GM10266 (cell line): ENCODE measurements around the gene PUS1.

Experiments used
- DNase-seq: peaks from one replicate; pipeline ENCODE4 v3.0.0; 2012; ENCODE audit errors: extremely low spot score
- TF ChIP-seq, protein P1 (sequence below): IDR thresholded peaks from 2 replicates; pipeline ENCODE4 v1.5.1; 2012; ENCODE audit warnings: mild to moderate bottlenecking, low read depth; ENCODE audit not compliant: control insufficient read depth, insufficient read depth; ENCODE audit errors: missing control alignments

Gene PUS1

DNA sequence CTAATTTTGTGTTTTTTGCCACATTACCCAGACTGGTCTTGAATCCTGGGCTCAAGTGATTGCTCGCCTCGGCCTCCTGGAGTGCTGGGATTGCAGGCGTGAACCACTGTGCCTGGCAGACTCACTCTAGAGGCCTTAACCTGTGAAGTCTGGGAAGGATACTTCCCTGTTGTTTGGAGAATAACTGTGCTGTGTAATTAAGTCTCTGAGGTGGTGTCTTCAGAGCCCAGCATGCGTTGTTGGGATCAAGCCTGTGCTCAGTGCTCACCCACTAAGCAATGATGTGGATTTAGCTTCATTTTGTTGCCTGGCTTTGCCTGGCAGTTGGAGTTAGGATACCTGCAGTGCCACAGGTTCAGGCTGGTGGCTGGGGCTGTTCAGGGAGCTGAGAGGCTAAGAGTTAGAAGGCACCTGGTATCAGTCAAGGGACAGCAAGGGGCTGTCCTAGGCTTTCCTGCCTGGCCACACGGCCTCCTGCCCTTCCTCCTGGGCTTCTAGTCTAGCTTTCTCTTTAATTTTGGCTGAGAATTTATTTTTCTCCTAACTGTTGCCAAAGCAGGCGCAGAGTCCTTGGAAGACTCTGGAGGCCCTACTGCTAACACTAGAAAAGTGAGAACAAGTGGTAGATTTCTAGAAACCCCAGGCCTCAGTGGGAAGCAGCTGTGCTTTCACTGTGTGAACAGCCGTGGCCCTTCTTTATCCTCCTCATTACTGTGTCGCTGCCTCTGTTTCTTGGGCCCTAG lies 59.1 kb downstream of the PUS1 start:
- no peak for DNase-seq
- TF ChIP-seq, protein P1, sequence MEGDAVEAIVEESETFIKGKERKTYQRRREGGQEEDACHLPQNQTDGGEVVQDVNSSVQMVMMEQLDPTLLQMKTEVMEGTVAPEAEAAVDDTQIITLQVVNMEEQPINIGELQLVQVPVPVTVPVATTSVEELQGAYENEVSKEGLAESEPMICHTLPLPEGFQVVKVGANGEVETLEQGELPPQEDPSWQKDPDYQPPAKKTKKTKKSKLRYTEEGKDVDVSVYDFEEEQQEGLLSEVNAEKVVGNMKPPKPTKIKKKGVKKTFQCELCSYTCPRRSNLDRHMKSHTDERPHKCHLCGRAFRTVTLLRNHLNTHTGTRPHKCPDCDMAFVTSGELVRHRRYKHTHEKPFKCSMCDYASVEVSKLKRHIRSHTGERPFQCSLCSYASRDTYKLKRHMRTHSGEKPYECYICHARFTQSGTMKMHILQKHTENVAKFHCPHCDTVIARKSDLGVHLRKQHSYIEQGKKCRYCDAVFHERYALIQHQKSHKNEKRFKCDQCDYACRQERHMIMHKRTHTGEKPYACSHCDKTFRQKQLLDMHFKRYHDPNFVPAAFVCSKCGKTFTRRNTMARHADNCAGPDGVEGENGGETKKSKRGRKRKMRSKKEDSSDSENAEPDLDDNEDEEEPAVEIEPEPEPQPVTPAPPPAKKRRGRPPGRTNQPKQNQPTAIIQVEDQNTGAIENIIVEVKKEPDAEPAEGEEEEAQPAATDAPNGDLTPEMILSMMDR: no peak

DNA sequence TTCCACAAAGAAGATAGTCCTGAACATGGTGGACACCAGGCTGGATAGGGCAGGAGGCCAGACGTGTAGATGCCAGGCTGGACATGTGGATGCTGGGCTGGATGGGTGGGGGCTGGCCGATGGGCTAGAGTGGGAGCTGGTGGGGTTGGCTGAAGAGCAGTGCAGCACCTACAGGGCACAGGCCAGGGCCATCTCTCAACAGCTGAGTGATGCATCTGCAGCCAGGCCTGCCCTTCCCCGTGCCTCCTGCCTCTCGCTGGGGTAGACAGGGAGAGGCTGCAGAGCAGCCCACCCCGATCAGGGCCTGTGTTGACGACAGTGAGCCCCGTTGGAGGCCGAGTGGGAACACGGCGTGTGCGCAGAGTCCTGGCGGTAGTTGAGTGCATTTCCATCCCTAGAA lies 59.9 kb downstream of the PUS1 start:
- no peak for DNase-seq

DNA sequence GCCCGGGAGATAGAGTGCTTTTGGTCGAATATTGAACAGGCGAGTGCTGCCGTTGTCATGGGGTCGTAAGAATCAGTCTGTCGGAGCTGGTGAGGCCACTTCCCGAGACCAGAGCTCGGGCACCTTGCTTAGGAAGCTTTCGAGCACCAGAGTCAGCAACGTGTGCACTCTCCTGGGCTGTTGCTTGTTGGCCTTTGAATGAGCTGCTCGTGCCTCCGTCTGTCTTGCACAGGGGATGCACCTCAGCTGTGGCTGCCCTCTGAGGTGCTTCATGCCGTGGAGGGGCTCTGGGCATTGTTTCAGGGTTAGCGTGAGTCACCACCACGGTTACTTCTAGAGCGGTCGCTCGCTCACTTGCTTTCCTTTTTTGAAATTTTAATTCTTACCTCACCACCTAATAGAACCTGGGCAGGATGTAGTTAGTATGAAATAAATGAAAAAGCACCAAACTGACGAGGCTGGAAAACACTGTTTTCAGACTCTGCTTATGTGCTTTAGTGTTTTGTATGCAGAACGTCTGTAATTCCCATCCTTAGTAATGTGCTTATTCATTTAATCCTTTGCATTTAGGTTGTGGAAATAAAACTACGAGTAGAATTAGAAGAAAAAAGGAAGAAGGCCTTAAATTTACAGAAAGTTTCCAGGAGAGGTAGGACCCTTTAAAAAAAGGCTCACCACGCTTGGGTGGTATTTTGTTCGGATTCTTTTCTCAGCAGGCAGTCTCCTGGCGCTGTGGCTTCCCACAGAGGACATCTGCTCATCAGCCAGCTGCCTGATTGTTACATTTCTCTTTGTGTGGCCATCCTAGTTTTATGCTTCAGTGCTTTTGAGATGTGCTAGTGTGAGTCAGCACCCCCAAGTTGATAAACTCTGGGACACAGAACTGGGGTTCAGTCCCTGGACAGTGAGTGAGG lies 61.2 kb downstream of the PUS1 start:
- TF ChIP-seq, protein P1: no peak
- DNase-seq: no peak

More for the DNA sequence above, 59.9 kb downstream of the PUS1 start:
- TF ChIP-seq, protein P1: no peak

DNA sequence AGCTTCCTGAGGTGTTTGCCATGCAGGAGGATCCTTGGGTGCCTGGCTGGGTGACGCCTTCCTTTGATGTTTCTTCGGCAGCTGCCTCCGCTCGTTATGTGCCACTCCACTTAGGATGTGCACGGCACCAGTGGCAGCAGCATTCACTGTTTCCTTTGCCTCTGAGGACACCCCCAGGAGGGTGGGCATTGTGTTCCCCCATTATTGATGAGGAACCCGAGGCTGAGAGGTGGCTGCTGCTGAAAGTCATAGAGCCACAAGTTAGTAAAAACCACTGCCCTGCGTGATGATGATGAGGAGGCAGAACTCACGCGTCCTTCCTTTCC lies 61.9 kb downstream of the PUS1 start:
- DNase-seq: no peak
- TF ChIP-seq, protein P1: no peak

DNA sequence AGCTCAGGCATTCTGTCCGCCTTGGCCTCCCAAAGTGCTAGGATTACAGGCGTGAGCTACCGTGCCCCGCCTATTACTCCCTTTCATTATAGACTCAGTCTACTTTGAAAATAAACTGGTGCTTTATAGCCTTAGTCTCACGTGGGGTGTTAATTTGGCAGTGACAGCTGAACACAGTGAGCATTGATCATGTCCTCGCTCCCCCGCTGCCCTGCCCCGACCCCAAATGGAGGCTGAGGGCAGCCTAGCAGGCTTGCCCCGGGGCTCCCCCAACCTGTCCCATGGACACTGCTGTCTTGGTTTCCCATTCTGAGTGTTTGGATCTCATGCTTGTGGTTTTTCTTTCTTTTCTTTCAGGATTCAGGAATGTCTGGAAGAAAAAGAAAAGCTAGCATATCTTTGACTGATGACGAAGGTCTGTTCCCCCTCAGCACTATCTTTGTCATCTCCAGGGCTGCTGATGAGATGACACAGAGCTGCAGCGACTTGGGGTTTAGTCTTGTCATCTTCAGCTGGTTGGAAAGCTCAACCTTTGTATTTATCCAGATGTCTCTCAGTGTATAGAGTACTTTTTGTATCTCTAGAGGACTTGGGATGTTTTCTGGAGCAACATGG lies 62.8 kb downstream of the PUS1 start:
- TF ChIP-seq, protein P1: no peak
- no peak for DNase-seq

DNA sequence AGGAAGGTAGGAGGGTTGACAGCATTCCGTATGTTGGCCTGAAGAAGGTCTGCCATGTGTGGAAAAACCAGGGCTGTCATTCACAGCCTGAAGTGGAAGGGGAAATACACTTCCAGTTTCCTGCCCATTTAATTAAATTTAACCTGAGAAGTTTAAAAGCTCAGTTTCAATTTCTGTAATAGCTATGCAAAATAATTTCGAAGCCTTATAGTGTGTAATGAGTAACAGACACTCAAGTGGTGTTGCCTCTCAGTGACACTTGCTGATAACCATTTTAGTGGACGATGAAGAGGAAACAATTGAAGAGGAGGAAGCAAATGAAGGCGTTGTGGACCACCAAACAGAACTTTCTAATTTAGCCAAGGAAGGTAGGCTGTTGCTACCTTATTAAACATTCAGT lies 65.5 kb downstream of the PUS1 start:
- TF ChIP-seq, protein P1: no peak
- DNase-seq: peak; percentile 55
